ENCODE measurements around the gene ACAN. TPM values are rescaled to one million over a fixed set of nuclear protein-coding genes. Genes with fewer than 3 reads are reported as not detected.

ACAN gene
- total RNA-seq, 1 experiment from 2014 or later, result 0.03 TPM

DNA sequence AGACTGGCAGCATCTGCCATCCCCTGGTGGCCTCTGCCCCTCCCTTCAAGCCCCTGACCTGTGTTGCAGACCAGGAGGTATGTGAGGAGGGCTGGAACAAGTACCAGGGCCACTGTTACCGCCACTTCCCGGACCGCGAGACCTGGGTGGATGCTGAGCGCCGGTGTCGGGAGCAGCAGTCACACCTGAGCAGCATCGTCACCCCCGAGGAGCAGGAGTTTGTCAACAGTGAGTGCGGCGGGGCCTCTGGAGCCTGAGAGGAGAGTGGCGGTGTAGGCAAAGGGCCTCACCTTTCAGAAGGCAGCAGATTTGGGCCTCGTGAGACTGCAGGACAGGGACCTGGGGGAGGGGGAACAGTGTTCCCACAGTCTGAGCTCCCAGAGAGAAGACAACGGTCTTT, 68.1 kb downstream of the ACAN start:
- H3K27ac ChIP-seq (ENCODE audit: low read length), result no peak overlapping the region
- CTCF ChIA-PET, result no interaction called here
- H3K4me1 ChIP-seq (ENCODE audit: control insufficient read depth, insufficient read depth, low read length), result peaks cover 7% of the 10 kb centered on the region; the same call in 1 of the 2 replicates
- ATAC-seq, result no peak
- in situ Hi-C loops (cut with HindIII; ENCODE audit: low pct_unique_long_range_greater_than_20kb, low sequenced_read_pairs) (no loop called here), intact Hi-C loops (cut with micrococcal nuclease; ENCODE audit: unreplicated experiment) (no loop called here)
- TF ChIP-seq TCF7L2 (IDR thresholded peaks at IDR 0.05; ENCODE audit: low read depth, low read length) (no peak), POLR2AphosphoS5 (IDR thresholded peaks at IDR 0.05; ENCODE audit: low read depth, low read length) (no peak), SIN3A (IDR thresholded peaks at IDR 0.05; ENCODE audit: borderline replicate concordance, insufficient read depth, low read depth, low read length) (no peak)
- TF ChIP-seq, protein P1, sequence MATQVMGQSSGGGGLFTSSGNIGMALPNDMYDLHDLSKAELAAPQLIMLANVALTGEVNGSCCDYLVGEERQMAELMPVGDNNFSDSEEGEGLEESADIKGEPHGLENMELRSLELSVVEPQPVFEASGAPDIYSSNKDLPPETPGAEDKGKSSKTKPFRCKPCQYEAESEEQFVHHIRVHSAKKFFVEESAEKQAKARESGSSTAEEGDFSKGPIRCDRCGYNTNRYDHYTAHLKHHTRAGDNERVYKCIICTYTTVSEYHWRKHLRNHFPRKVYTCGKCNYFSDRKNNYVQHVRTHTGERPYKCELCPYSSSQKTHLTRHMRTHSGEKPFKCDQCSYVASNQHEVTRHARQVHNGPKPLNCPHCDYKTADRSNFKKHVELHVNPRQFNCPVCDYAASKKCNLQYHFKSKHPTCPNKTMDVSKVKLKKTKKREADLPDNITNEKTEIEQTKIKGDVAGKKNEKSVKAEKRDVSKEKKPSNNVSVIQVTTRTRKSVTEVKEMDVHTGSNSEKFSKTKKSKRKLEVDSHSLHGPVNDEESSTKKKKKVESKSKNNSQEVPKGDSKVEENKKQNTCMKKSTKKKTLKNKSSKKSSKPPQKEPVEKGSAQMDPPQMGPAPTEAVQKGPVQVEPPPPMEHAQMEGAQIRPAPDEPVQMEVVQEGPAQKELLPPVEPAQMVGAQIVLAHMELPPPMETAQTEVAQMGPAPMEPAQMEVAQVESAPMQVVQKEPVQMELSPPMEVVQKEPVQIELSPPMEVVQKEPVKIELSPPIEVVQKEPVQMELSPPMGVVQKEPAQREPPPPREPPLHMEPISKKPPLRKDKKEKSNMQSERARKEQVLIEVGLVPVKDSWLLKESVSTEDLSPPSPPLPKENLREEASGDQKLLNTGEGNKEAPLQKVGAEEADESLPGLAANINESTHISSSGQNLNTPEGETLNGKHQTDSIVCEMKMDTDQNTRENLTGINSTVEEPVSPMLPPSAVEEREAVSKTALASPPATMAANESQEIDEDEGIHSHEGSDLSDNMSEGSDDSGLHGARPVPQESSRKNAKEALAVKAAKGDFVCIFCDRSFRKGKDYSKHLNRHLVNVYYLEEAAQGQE (IDR thresholded peaks at IDR 0.05; ENCODE audit: insufficient read depth in 1 of 2, low read depth in 2 of 2, low read length in 1 of 2), result no peak
- TF ChIP-seq, protein P2, sequence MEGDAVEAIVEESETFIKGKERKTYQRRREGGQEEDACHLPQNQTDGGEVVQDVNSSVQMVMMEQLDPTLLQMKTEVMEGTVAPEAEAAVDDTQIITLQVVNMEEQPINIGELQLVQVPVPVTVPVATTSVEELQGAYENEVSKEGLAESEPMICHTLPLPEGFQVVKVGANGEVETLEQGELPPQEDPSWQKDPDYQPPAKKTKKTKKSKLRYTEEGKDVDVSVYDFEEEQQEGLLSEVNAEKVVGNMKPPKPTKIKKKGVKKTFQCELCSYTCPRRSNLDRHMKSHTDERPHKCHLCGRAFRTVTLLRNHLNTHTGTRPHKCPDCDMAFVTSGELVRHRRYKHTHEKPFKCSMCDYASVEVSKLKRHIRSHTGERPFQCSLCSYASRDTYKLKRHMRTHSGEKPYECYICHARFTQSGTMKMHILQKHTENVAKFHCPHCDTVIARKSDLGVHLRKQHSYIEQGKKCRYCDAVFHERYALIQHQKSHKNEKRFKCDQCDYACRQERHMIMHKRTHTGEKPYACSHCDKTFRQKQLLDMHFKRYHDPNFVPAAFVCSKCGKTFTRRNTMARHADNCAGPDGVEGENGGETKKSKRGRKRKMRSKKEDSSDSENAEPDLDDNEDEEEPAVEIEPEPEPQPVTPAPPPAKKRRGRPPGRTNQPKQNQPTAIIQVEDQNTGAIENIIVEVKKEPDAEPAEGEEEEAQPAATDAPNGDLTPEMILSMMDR (IDR thresholded peaks at IDR 0.05), result no peak
- POLR2A ChIA-PET, result interaction anchor here (0.6 kb wide), 2 partner anchors 8 to 159 kb away, joined by 3 read pairs; no protein-coding TSS in a partner anchor
- H3K9me3 ChIP-seq (ENCODE audit: control insufficient read depth, insufficient read depth, low read depth, low read length), result no peaks in the 10 kb centered on the region
- H3K27me3 ChIP-seq (ENCODE audit: control insufficient read depth, insufficient read depth, low read length), result no peaks in the 10 kb centered on the region
- H3K36me3 ChIP-seq (ENCODE audit: control insufficient read depth, insufficient read depth, low read length), result no peaks in the 10 kb centered on the region
- no TSS peak for BruUV-seq (replicated peaks)
- no peak for DNase-seq (ENCODE audit: low read depth, low spot score)
- no peak overlapping the region for H3K4me3 ChIP-seq (ENCODE audit: low read depth in 2 of 2, low read length in 2 of 2)

DNA sequence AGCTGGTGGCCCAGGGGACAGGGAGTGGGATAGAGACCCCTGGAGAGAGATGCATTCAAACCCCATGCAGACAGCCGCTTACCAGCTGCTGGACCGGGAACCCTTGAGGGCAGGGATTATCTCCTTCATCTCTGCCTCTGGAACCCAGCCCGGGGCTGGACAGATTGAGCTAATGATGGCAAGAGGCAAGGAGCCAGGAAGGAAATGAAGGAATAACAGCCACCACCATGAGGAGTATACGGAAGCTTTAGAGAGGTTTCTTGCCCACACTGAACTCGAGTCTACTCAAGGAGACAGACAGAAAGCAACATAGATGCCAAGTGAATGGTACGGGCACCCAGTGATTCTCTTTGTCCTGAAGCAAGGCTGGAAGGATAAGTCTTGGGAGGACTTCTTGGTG, 68.9 kb downstream of the ACAN start:
- ATAC-seq, result peak; percentile 18; the same call in 1 of the 2 replicates

More for the DNA sequence above, 68.9 kb downstream of the ACAN start:
- peaks cover 7% of the 10 kb centered on the region; the same call in 1 of the 2 replicates for H3K4me1 ChIP-seq (ENCODE audit: control insufficient read depth, insufficient read depth, low read length)
- in situ Hi-C loops (cut with HindIII; ENCODE audit: low pct_unique_long_range_greater_than_20kb, low sequenced_read_pairs) (no loop called here), intact Hi-C loops (cut with micrococcal nuclease; ENCODE audit: unreplicated experiment) (no loop called here)
- CTCF ChIA-PET, result no interaction called here
- H3K27me3 ChIP-seq (ENCODE audit: control insufficient read depth, insufficient read depth, low read length), result no peaks in the 10 kb centered on the region
- TF ChIP-seq, protein P1 (IDR thresholded peaks at IDR 0.05; ENCODE audit: insufficient read depth in 1 of 2, low read depth in 2 of 2, low read length in 1 of 2), result no peak
- no peak for TF ChIP-seq TCF7L2 (IDR thresholded peaks at IDR 0.05; ENCODE audit: low read depth, low read length)
- no peak for TF ChIP-seq SIN3A (IDR thresholded peaks at IDR 0.05; ENCODE audit: borderline replicate concordance, insufficient read depth, low read depth, low read length)
- TF ChIP-seq POLR2AphosphoS5 (IDR thresholded peaks at IDR 0.05; ENCODE audit: low read depth, low read length), result no peak
- TF ChIP-seq, protein P2 (IDR thresholded peaks at IDR 0.05), result no peak
- no peak overlapping the region for H3K27ac ChIP-seq (ENCODE audit: low read length)
- H3K4me3 ChIP-seq (ENCODE audit: low read depth in 2 of 2, low read length in 2 of 2), result no peak overlapping the region
- POLR2A ChIA-PET, result interaction anchor here (0.6 kb wide), 2 partner anchors 9 to 159 kb away, joined by 3 read pairs; no protein-coding TSS in a partner anchor
- H3K36me3 ChIP-seq (ENCODE audit: control insufficient read depth, insufficient read depth, low read length), result no peaks in the 10 kb centered on the region
- no peak for DNase-seq (ENCODE audit: low read depth, low spot score)
- no TSS peak for BruUV-seq (replicated peaks)
- no peaks in the 10 kb centered on the region for H3K9me3 ChIP-seq (ENCODE audit: control insufficient read depth, insufficient read depth, low read depth, low read length)

Measured in Panc1 (cell line).